ENCODE data around the gene SLC22A2.

DNA sequence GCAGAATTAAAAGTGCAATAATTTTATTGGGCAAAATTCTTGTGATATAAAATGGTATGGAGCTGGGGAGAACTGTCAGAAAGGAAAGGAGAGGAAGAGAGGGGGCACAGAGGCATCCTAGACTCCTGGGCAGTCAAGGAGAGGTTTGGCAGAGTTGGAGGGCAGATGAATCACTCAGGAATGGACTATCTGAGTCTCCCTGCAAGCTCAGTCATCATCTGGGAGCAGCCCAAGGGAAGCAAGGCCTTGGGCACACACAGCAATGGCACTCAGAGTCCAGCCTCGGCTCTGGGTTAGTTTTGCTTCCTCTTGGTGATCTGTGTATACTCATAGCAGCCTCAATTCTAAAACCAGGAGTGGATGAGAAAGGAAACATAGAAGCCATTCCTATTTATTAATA, 69.8 kb downstream of the SLC22A2 start:
- TF ChIP-seq, protein P1, sequence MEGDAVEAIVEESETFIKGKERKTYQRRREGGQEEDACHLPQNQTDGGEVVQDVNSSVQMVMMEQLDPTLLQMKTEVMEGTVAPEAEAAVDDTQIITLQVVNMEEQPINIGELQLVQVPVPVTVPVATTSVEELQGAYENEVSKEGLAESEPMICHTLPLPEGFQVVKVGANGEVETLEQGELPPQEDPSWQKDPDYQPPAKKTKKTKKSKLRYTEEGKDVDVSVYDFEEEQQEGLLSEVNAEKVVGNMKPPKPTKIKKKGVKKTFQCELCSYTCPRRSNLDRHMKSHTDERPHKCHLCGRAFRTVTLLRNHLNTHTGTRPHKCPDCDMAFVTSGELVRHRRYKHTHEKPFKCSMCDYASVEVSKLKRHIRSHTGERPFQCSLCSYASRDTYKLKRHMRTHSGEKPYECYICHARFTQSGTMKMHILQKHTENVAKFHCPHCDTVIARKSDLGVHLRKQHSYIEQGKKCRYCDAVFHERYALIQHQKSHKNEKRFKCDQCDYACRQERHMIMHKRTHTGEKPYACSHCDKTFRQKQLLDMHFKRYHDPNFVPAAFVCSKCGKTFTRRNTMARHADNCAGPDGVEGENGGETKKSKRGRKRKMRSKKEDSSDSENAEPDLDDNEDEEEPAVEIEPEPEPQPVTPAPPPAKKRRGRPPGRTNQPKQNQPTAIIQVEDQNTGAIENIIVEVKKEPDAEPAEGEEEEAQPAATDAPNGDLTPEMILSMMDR (IDR thresholded peaks at IDR 0.05; ENCODE audit: poor library complexity) = no peak
- TF ChIP-seq EZH2 (IDR thresholded peaks at IDR 0.05; ENCODE audit: borderline replicate concordance) = no peak

All from hepatocyte (in vitro differentiated cells).